ENCODE measurements around the gene NFIL3. TPM values are rescaled to one million over a fixed set of nuclear protein-coding genes. Genes with fewer than 3 reads are reported as not detected.
"Not testable (repeated sequence)": the region's sequence is repeated elsewhere in the genome, so short reads cannot be mapped to it uniquely, and the experiment has no call there.

Gene NFIL3, protein sequence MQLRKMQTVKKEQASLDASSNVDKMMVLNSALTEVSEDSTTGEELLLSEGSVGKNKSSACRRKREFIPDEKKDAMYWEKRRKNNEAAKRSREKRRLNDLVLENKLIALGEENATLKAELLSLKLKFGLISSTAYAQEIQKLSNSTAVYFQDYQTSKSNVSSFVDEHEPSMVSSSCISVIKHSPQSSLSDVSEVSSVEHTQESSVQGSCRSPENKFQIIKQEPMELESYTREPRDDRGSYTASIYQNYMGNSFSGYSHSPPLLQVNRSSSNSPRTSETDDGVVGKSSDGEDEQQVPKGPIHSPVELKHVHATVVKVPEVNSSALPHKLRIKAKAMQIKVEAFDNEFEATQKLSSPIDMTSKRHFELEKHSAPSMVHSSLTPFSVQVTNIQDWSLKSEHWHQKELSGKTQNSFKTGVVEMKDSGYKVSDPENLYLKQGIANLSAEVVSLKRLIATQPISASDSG
- 10 to 100 TPM; 10.1 to 72.9 (median 16.4) TPM for polyA plus RNA-seq
- long read RNA-seq, donor 1, transcript NFIL3-201 (2 exons, 2,085 nt) = major isoform, 53 of 53 reads
- long read RNA-seq, donor 1, partial matches to known transcripts = 0 of 53 reads
- long read RNA-seq, donor 1, other reads (novel, unspliced or antisense) = 0 of 53 reads
- long read RNA-seq, donor 2, transcript NFIL3-201 (2 exons, 2,085 nt) = major isoform, 7 of 7 reads
- long read RNA-seq, donor 2, partial matches to known transcripts = 0 of 7 reads
- long read RNA-seq, donor 2, other reads (novel, unspliced or antisense) = 0 of 7 reads
- long read RNA-seq, donor 3, transcript NFIL3-201 (2 exons, 2,085 nt) = major isoform, 7 of 7 reads
- long read RNA-seq, donor 3, partial matches to known transcripts = 0 of 7 reads
- long read RNA-seq, donor 3, other reads (novel, unspliced or antisense) = 0 of 7 reads
- long read RNA-seq, donor 4, partial matches to known transcripts = 0 of 1 reads
- long read RNA-seq, donor 4, other reads (novel, unspliced or antisense) = 0 of 1 reads
- long read RNA-seq, donor 5, transcript NFIL3-201 (2 exons, 2,085 nt) = major isoform, 6 of 6 reads
- long read RNA-seq, donor 5, partial matches to known transcripts = 0 of 6 reads
- long read RNA-seq, donor 5, other reads (novel, unspliced or antisense) = 0 of 6 reads
- long read RNA-seq, donor 6, transcript NFIL3-201 (2 exons, 2,085 nt) = major isoform, 22 of 22 reads
- long read RNA-seq, donor 6, partial matches to known transcripts = 0 of 22 reads
- long read RNA-seq, donor 6, other reads (novel, unspliced or antisense) = 0 of 22 reads
- long read RNA-seq, donor 7, transcript NFIL3-201 (2 exons, 2,085 nt) = major isoform, 31 of 31 reads
- long read RNA-seq, donor 7, partial matches to known transcripts = 0 of 31 reads
- long read RNA-seq, donor 7, other reads (novel, unspliced or antisense) = 0 of 31 reads
- long read RNA-seq, donor 8 = 0 reads
- long read RNA-seq, donor 9, transcript NFIL3-201 (2 exons, 2,085 nt) = major isoform, 6 of 6 reads
- long read RNA-seq, donor 9, partial matches to known transcripts = 0 of 6 reads
- long read RNA-seq, donor 9, other reads (novel, unspliced or antisense) = 0 of 6 reads
- long read RNA-seq, donor 10, transcript NFIL3-201 (2 exons, 2,085 nt) = major isoform, 18 of 18 reads
- long read RNA-seq, donor 10, partial matches to known transcripts = 0 of 18 reads
- long read RNA-seq, donor 10, other reads (novel, unspliced or antisense) = 0 of 18 reads

- Histone ChIP-seq H3K27ac (ENCODE audit: low read depth in 1 of 3, low read length in 2 of 3) (peak within 1 kb of the TSS; percentile 78 to 99 (median 97)), H3K9me3 (ENCODE audit: control insufficient read depth in 2 of 2, insufficient read depth in 1 of 2, low read depth in 1 of 2, low read length in 1 of 2) (no peaks in the 10 kb centered on the region), H3K4me3 (ENCODE audit: low read depth in 1 of 3, low read length in 3 of 3) (peak within 1 kb of the TSS; percentile 71 to 94 (median 86)), H3K27me3 (ENCODE audit: control insufficient read depth in 3 of 3, insufficient read depth in 3 of 3, low read length in 3 of 3) (peaks cover 0 to 4% (median 0%) of the 10 kb centered on the region in 3 donors), H3K4me1 (ENCODE audit: control insufficient read depth in 3 of 3, insufficient read depth in 2 of 3, low read depth in 1 of 3, low read length in 2 of 3) (peaks cover 2 to 17% (median 11%) of the 10 kb centered on the region in 3 donors), H3K36me3 (ENCODE audit: control insufficient read depth in 3 of 3, insufficient read depth in 2 of 3, low read depth in 1 of 3, low read length in 3 of 3) (no peaks in the 10 kb centered on the region)
- no peak for FAIRE-seq
- DNase-seq = peak; percentile 83 to 90
- WGBS, 3 donors = 0% methylated on average over 26 to 92 of the region's 92 CpGs
Observed at GRCh38 chr9:91423785-91424402, at the start of gene NFIL3. TSS of gene NFIL3 (minus strand) at chr9:91423832. CDS start at chr9:91410734, 13,098 bp downstream.

DNA sequence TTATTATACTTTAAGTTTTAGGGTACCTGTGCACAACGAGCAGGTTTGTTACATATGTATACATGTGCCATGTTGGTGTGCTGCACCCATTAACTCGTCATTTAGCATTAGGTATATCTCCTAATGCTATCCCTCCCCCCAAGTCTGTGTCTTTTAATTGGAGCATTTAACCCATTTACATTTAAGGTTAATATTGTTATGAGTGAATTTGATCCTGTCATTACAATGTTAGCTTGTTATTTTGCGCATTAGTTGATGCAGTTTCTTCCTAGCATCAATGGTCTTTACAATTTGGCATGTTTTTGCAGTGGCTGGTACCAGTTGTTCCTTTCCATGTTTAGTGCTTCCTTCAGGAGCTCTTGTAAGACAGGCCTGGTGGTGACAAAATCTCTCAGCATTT is 47.9 kb upstream of the NFIL3 start:
- H3K27me3 ChIP-seq (ENCODE audit: control insufficient read depth in 3 of 3, insufficient read depth in 3 of 3, low read length in 3 of 3); H3K4me3 ChIP-seq (ENCODE audit: low read depth in 1 of 3, low read length in 3 of 3); DNase-seq; H3K36me3 ChIP-seq (ENCODE audit: control insufficient read depth in 3 of 3, insufficient read depth in 2 of 3, low read depth in 1 of 3, low read length in 3 of 3); FAIRE-seq; H3K9me3 ChIP-seq (ENCODE audit: control insufficient read depth in 2 of 2, insufficient read depth in 1 of 2, low read depth in 1 of 2, low read length in 1 of 2); H3K4me1 ChIP-seq (ENCODE audit: control insufficient read depth in 3 of 3, insufficient read depth in 2 of 3, low read depth in 1 of 3, low read length in 2 of 3); H3K27ac ChIP-seq (ENCODE audit: low read depth in 1 of 3, low read length in 2 of 3): not testable (repeated sequence)
- 71 to 92% (median 92%) methylated on average over 3 of the region's 3 CpGs for WGBS, 3 donors

DNA sequence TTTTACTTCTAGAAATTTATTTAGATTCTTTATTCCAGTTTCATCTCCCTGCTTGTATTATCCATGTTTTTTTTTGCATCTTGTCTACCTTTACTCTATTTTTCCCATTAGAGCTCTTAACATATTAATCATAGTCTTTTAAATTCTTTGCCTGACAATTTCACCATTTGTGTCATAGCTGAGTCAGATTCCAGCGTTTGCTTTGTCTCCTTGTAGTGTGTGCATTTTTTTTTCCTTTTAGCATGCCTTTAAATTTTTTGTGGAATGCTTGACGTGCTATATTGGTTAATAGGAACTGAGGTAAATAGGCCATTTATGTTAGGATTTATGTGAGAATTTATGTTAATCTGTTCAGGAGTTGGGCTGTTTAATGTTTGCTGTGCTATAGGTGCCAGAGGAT is 41.8 kb upstream of the NFIL3 start:
- no peaks in the 10 kb centered on the region for H3K9me3 ChIP-seq (ENCODE audit: control insufficient read depth in 2 of 2, insufficient read depth in 1 of 2, low read depth in 1 of 2, low read length in 1 of 2)
- no peaks in the 10 kb centered on the region for H3K36me3 ChIP-seq (ENCODE audit: control insufficient read depth in 3 of 3, insufficient read depth in 2 of 3, low read depth in 1 of 3, low read length in 3 of 3)
- no peak overlapping the region for H3K4me3 ChIP-seq (ENCODE audit: low read depth in 1 of 3, low read length in 3 of 3)
- H3K4me1 ChIP-seq (ENCODE audit: control insufficient read depth in 3 of 3, insufficient read depth in 2 of 3, low read depth in 1 of 3, low read length in 2 of 3) = no peaks in the 10 kb centered on the region
- no peaks in the 10 kb centered on the region for H3K27me3 ChIP-seq (ENCODE audit: control insufficient read depth in 3 of 3, insufficient read depth in 3 of 3, low read length in 3 of 3)
- FAIRE-seq = no peak
- H3K27ac ChIP-seq (ENCODE audit: low read depth in 1 of 3, low read length in 2 of 3) = no peak overlapping the region
- WGBS, 3 donors = 61 to 87% (median 73%) methylated on average over 2 of the region's 2 CpGs
- no peak for DNase-seq

DNA sequence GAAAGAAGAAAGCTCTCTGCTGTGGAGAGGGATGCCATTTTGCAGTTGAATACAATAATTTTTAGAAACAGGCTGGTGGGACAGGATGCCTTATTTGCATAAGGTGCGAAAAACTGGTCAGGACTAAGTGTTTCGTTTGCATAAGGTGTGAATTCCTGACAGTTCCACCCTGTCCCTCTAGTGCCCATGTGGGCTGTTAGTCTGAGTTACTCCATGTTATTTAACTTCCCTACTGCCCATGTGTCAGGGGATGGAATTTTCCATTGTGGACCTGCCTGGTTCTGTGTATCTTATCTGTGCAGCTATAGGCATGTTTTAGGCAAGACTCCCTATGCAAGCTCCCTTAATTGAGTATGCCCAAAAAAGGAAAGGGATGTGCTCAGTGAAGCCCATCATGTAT is 35.3 kb upstream of the NFIL3 start:
- FAIRE-seq = no peak
- Histone ChIP-seq H3K36me3 (ENCODE audit: control insufficient read depth in 3 of 3, insufficient read depth in 2 of 3, low read depth in 1 of 3, low read length in 3 of 3) (no peaks in the 10 kb centered on the region), H3K27me3 (ENCODE audit: control insufficient read depth in 3 of 3, insufficient read depth in 3 of 3, low read length in 3 of 3) (no peaks in the 10 kb centered on the region), H3K4me1 (ENCODE audit: control insufficient read depth in 3 of 3, insufficient read depth in 2 of 3, low read depth in 1 of 3, low read length in 2 of 3) (no peaks in the 10 kb centered on the region), H3K9me3 (ENCODE audit: control insufficient read depth in 2 of 2, insufficient read depth in 1 of 2, low read depth in 1 of 2, low read length in 1 of 2) (no peaks in the 10 kb centered on the region), H3K4me3 (ENCODE audit: low read depth in 1 of 3, low read length in 3 of 3) (no peak overlapping the region), H3K27ac (ENCODE audit: low read depth in 1 of 3, low read length in 2 of 3) (no peak overlapping the region)
- WGBS, 3 donors = 73 to 86% (median 86%) methylated on average over 2 of the region's 2 CpGs
- DNase-seq = no peak

GRCh38 chr9:91452844-91453243 is 29.2 kb upstream of the NFIL3 start:
- H3K27me3 ChIP-seq (ENCODE audit: control insufficient read depth in 3 of 3, insufficient read depth in 3 of 3, low read length in 3 of 3) = no peaks in the 10 kb centered on the region
- WGBS, 3 donors = 86 to 93% (median 89%) methylated on average over 1 of the region's 1 CpG
- no peak for DNase-seq
- FAIRE-seq = no peak
- H3K4me3 ChIP-seq (ENCODE audit: low read depth in 1 of 3, low read length in 3 of 3) = no peak overlapping the region
- H3K27ac ChIP-seq (ENCODE audit: low read depth in 1 of 3, low read length in 2 of 3) = no peak overlapping the region
- no peaks in the 10 kb centered on the region for H3K4me1 ChIP-seq (ENCODE audit: control insufficient read depth in 3 of 3, insufficient read depth in 2 of 3, low read depth in 1 of 3, low read length in 2 of 3)
- H3K9me3 ChIP-seq (ENCODE audit: control insufficient read depth in 2 of 2, insufficient read depth in 1 of 2, low read depth in 1 of 2, low read length in 1 of 2) = no peaks in the 10 kb centered on the region
- H3K36me3 ChIP-seq (ENCODE audit: control insufficient read depth in 3 of 3, insufficient read depth in 2 of 3, low read depth in 1 of 3, low read length in 3 of 3) = no peaks in the 10 kb centered on the region

DNA sequence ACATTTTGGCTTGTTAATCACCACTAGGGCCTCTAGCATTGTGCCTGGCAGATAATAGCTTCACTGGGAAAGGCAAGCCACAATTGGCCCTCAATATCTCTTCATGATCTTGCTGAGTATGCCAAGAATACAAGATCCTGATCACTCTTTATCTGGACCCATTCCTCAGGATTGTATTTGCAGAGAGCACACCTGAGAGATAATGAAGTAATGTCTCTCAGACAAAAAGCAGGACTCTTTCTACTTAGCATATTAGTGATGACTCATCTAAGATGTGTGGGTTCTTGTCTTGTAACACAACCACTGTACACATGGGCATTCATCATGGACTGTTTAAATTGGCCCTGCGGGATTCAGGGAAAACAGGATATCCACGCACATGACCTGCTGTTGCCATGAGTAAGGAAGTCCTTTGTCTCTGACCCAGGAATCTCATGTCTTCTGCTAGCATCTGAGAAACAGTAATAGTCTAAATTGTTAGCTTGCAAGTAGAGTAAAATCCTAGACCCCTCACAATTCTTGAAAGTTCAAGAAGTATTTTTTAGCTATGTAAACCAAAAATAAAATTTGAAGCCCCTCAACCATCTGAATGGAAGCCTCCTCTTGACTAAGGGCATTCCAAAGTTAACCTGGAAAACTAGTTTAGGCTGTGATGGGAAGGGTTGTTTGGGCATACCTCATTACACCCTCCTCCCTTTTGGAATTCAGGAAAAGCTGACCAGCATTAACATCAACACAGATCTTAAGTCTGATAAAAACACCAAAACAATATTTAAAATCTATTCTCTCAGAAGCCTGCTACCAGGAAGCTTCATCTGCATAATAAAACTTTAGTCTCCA is 28.0 kb upstream of the NFIL3 start:
- no peak for DNase-seq
- H3K27me3 ChIP-seq (ENCODE audit: control insufficient read depth in 3 of 3, insufficient read depth in 3 of 3, low read length in 3 of 3) = no peaks in the 10 kb centered on the region
- H3K4me3 ChIP-seq (ENCODE audit: low read depth in 1 of 3, low read length in 3 of 3) = no peak overlapping the region
- H3K27ac ChIP-seq (ENCODE audit: low read depth in 1 of 3, low read length in 2 of 3) = no peak overlapping the region
- no peaks in the 10 kb centered on the region for H3K4me1 ChIP-seq (ENCODE audit: control insufficient read depth in 3 of 3, insufficient read depth in 2 of 3, low read depth in 1 of 3, low read length in 2 of 3)
- 87 to 91% (median 91%) methylated on average over 2 of the region's 2 CpGs for whole genome bisulfite sequencing, 3 donors
- no peak for FAIRE-seq
- no peaks in the 10 kb centered on the region for H3K36me3 ChIP-seq (ENCODE audit: control insufficient read depth in 3 of 3, insufficient read depth in 2 of 3, low read depth in 1 of 3, low read length in 3 of 3)
- H3K9me3 ChIP-seq (ENCODE audit: control insufficient read depth in 2 of 2, insufficient read depth in 1 of 2, low read depth in 1 of 2, low read length in 1 of 2) = no peaks in the 10 kb centered on the region

GRCh38 chr9:91445135-91445534 is 21.5 kb upstream of the NFIL3 start:
- 78 to 86% methylated on average over 1 of the region's 1 CpG; no CpG with 5 or more reads in 1 of the 3 donors for WGBS, 3 donors
- FAIRE-seq = no peak

More at GRCh38 chr9:91445135-91445534, 21.5 kb upstream of the NFIL3 start:
- Histone ChIP-seq H3K36me3 (ENCODE audit: control insufficient read depth in 3 of 3, insufficient read depth in 2 of 3, low read depth in 1 of 3, low read length in 3 of 3) (no peaks in the 10 kb centered on the region), H3K4me3 (ENCODE audit: low read depth in 1 of 3, low read length in 3 of 3) (no peak overlapping the region), H3K27ac (ENCODE audit: low read depth in 1 of 3, low read length in 2 of 3) (no peak overlapping the region), H3K4me1 (ENCODE audit: control insufficient read depth in 3 of 3, insufficient read depth in 2 of 3, low read depth in 1 of 3, low read length in 2 of 3) (no peaks in the 10 kb centered on the region), H3K9me3 (ENCODE audit: control insufficient read depth in 2 of 2, insufficient read depth in 1 of 2, low read depth in 1 of 2, low read length in 1 of 2) (peaks cover 0 to 31% of the 10 kb centered on the region in 2 donors), H3K27me3 (ENCODE audit: control insufficient read depth in 3 of 3, insufficient read depth in 3 of 3, low read length in 3 of 3) (peaks cover 0 to 2% (median 0%) of the 10 kb centered on the region in 3 donors)
- DNase-seq = no peak

Data from small intestine (tissue), 16 donors.